NT2/D1 (cell line): ENCODE measurements around the gene CYP3A7.

Experiments
- SUZ12 ChIP-seq: IDR thresholded peaks from 2 replicates; pipeline ENCODE4 v1.6.1; 2011; ENCODE audit not compliant: insufficient read length, insufficient read depth; ENCODE audit errors: extremely low read depth
- YY1 ChIP-seq: IDR thresholded peaks from 2 replicates; pipeline ENCODE4 v1.6.1; 2011; ENCODE audit not compliant: insufficient read length, insufficient read depth
- ZNF274 ChIP-seq: IDR thresholded peaks from 2 replicates; pipeline ENCODE4 v1.6.1; 2011; ENCODE audit warnings: mild to moderate bottlenecking, low read depth, low read length

GRCh38 chr7:99733003-99733402, 2.0 kb downstream of the CYP3A7 start:
- TF ChIP-seq ZNF274 (no peak), YY1 (no peak), SUZ12 (no peak)
